Mesenchymal stem cell (in vitro differentiated cells and primary cell): ENCODE measurements around the gene RASGRP4.

Source experiments
- DNase-seq: peaks from one replicate; pipeline ENCODE4 v3.0.0-alpha.2; 2013
- H2AFZ ChIP-seq: one replicate; pipeline ENCODE4 v1.6.1; 2013; ENCODE audit warnings: low read depth, mild to moderate bottlenecking, control low read depth, inconsistent platforms, low read length, moderate library complexity
- H2AK5ac ChIP-seq: 2 replicates; pipeline ENCODE4 v1.6.1; 2013; ENCODE audit warnings: low read length, moderate library complexity, mild to moderate bottlenecking, inconsistent platforms; ENCODE audit not compliant: severe bottlenecking
- H2BK120ac ChIP-seq: one replicate; pipeline ENCODE4 v1.6.1; 2013; ENCODE audit warnings: low read depth, mild to moderate bottlenecking, inconsistent platforms, low read length, moderate library complexity
- H2BK12ac ChIP-seq, 2 experiments: one replicate each; pipeline ENCODE4 v1.6.1; 2013; ENCODE audit warnings: inconsistent platforms in 2 of 2, low read length in 2 of 2, mild to moderate bottlenecking in 2 of 2, moderate library complexity in 2 of 2, control low read depth in 1 of 2
- H2BK15ac ChIP-seq: one replicate; pipeline ENCODE4 v1.6.1; 2013; ENCODE audit warnings: mild to moderate bottlenecking, low read depth, inconsistent platforms; ENCODE audit not compliant: poor library complexity, severe bottlenecking
- H2BK5ac ChIP-seq: 2 replicates; pipeline ENCODE4 v1.6.1; 2013; ENCODE audit warnings: low read depth, mild to moderate bottlenecking, low read length, control low read depth, inconsistent platforms; ENCODE audit not compliant: poor library complexity, severe bottlenecking
- H3K14ac ChIP-seq, 2 experiments: one replicate each; pipeline ENCODE4 v1.6.1; 2013; ENCODE audit warnings: inconsistent platforms in 2 of 2, low read length in 2 of 2, control low read depth in 1 of 2, mild to moderate bottlenecking in 1 of 2, moderate library complexity in 1 of 2
- H3K18ac ChIP-seq, 2 experiments: one replicate each; pipeline ENCODE4 v1.6.1; 2013; ENCODE audit warnings: inconsistent platforms in 2 of 2, low read length in 2 of 2, control low read depth in 1 of 2, low read depth in 1 of 2, mild to moderate bottlenecking in 1 of 2
- H3K23ac ChIP-seq, 2 experiments: one replicate each; pipeline ENCODE4 v1.6.1; 2013; ENCODE audit warnings: inconsistent platforms in 2 of 2, low read length in 2 of 2, mild to moderate bottlenecking in 2 of 2, moderate library complexity in 2 of 2, control low read depth in 1 of 2
- H3K27ac ChIP-seq: 2 replicates; pipeline ENCODE4 v1.5.1; 2013; ENCODE audit warnings: mild to moderate bottlenecking, moderate library complexity, low read length, control low read depth, inconsistent platforms; ENCODE audit not compliant: poor library complexity, severe bottlenecking
- H3K27me3 ChIP-seq, 2 experiments: 2 replicates each; pipeline versions ENCODE4 v1.6.1 to v1.7.0; 2013; ENCODE audit warnings: low read length in 2 of 2, mild to moderate bottlenecking in 2 of 2, moderate library complexity in 2 of 2, control low read depth in 1 of 2, inconsistent platforms in 1 of 2; ENCODE audit not compliant: control insufficient read depth in 1 of 2, insufficient read depth in 1 of 2
- H3K36me3 ChIP-seq, 2 experiments: 2 replicates each; pipeline versions ENCODE4 v1.6.1 to v1.7.0; 2013; ENCODE audit warnings: low read length in 2 of 2, control low read depth in 1 of 2, inconsistent platforms in 1 of 2, low read depth in 1 of 2, mild to moderate bottlenecking in 1 of 2; ENCODE audit not compliant: insufficient read depth in 2 of 2, control insufficient read depth in 1 of 2
- H3K4ac ChIP-seq, 2 experiments: one replicate each; pipeline ENCODE4 v1.6.1; 2013; ENCODE audit warnings: inconsistent platforms in 2 of 2, low read length in 2 of 2, mild to moderate bottlenecking in 2 of 2, moderate library complexity in 2 of 2, control low read depth in 1 of 2, low read depth in 1 of 2
- H3K4me1 ChIP-seq: 2 replicates; pipeline ENCODE4 v1.6.1; 2013; ENCODE audit warnings: low read depth, low read length, control low read depth; ENCODE audit not compliant: control insufficient read depth, insufficient read depth
- H3K4me2 ChIP-seq: 2 replicates; pipeline ENCODE4 v1.6.1; 2013; ENCODE audit warnings: low read length, mild to moderate bottlenecking, inconsistent platforms; ENCODE audit not compliant: poor library complexity, severe bottlenecking
- H3K4me3 ChIP-seq, 2 experiments: 2 replicates each; pipeline versions ENCODE4 v1.5.1 to v1.7.0; 2013; ENCODE audit warnings: low read length in 2 of 2, mild to moderate bottlenecking in 2 of 2, control low read depth in 1 of 2, low read depth in 1 of 2; ENCODE audit not compliant: insufficient read depth in 1 of 2
- H3K79me1 ChIP-seq: replicated peaks from 2 replicates; pipeline ENCODE4 v1.6.1; 2013; ENCODE audit warnings: mild to moderate bottlenecking, control low read depth, low read length, inconsistent platforms; ENCODE audit not compliant: poor library complexity, severe bottlenecking
- H3K9ac ChIP-seq: 2 replicates; pipeline ENCODE4 v1.7.0; 2013; ENCODE audit warnings: mild to moderate bottlenecking, low read length, moderate library complexity
- H3K9me3 ChIP-seq: 2 replicates; pipeline ENCODE4 v1.7.0; 2013; ENCODE audit warnings: mild to moderate bottlenecking, low read length; ENCODE audit not compliant: control insufficient read depth
- H4K8ac ChIP-seq: one replicate; pipeline ENCODE4 v1.6.1; 2013; ENCODE audit warnings: inconsistent platforms, mild to moderate bottlenecking, low read length, moderate library complexity
- H4K91ac ChIP-seq: one replicate; pipeline ENCODE4 v1.6.1; 2013; ENCODE audit warnings: mild to moderate bottlenecking, low read length, inconsistent platforms
- WGBS: methylation state at CpG from one replicate; pipeline ENCODE4 v1.1.7; 2013; ENCODE audit warnings: mixed read lengths; 5-methylcytosine and 5-hydroxymethylcytosine counted together

The RASGRP4 gene

DNA sequence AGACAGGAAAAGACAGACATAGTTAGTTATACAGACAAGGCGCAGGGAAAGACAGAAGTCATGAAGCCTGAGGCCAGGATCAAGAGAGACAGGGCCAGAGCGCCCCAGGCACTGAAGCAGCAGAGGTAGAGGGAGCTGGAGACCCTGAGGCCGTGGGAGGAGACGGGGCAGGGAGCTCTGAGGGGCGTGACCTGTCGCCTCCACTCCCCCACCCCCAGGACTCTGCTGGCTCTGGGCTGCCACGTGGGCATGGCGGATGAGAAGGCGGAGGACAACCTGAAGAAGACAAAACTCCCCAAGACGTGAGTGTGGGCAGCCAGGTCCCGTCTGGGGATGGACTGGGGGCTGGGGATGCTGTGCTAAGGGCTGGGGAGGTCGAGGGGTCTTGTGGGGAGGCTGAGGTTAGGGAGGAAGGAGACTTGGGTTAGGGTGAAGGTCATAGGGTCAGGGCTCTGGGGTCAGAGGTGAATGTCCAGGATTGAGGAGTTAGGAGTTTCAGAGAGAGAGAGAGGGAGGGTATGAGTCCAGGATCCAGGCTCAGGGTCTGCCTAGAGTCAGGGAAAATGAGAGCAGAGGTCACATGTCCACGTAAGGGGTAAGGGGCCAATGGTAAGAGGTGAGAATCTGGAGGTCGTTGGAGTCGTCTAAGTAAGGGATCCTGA lies 38.5 kb upstream of the RASGRP4 start:
- WGBS: 62% methylated on average over 12 of the region's 15 CpGs
- Histone ChIP-seq H3K18ac (no peak overlapping the region), H2BK12ac (no peak overlapping the region), H3K4me1 (no peaks in the 10 kb centered on the region), H3K4me2 (no peak overlapping the region), H2BK120ac (no peak overlapping the region), H2AFZ (no peak overlapping the region), H3K27me3 (no peaks in the 10 kb centered on the region), H2BK5ac (no peak overlapping the region), H3K4ac (no peak overlapping the region), H3K23ac (no peak overlapping the region), H3K79me1 (no peaks in the 10 kb centered on the region), H3K4me3 (no peak overlapping the region), H4K91ac (no peak overlapping the region), H2AK5ac (no peak overlapping the region), H4K8ac (no peak overlapping the region), H3K9ac (no peak overlapping the region), H3K36me3 (no peaks in the 10 kb centered on the region), H3K9me3 (peaks cover 7% of the 10 kb centered on the region), H2BK15ac (no peak overlapping the region), H3K14ac (no peak overlapping the region), H3K27ac (no peak overlapping the region)
- DNase-seq: no peak

DNA sequence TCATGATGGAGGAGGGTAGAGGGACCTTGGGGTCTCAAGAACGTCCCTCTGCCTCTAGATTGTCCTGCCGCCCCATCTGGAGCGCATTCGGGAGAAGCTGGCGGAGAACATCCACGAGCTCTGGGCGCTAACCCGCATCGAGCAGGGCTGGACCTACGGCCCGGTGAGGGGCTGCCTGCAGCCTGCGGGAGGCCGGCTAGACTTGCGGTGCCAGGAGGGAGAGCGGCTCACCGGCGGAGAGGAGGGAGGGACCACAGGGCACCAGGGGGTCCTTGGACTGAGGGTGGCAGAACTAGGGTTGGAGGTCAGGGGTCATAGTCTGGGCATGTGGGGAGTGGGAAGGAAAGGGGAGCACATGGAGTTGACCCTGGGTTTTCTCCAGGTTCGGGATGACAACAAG lies 37.3 kb upstream of the RASGRP4 start:
- Histone ChIP-seq H4K8ac (no peak overlapping the region), H4K91ac (no peak overlapping the region), H2AFZ (no peak overlapping the region)

DNA sequence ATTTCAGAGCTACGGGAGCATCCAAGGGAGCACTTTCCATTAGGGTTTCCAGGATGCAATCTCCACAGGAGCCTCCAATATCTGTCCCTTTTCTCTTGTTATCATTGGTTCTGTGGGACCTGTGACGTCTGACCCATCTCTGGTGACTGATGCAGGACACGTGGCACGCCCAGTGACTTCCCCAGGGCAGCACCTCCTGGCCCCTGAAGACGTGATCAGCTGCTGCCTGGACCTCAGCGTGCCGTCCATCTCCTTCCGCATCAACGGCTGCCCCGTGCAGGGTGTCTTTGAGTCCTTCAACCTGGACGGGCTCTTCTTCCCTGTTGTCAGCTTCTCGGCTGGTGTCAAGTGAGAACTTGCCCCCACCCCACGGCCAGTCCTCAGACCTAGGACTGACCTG lies 33.0 kb upstream of the RASGRP4 start:
- no peak overlapping the region for H2BK5ac ChIP-seq
- no peaks in the 10 kb centered on the region for H3K79me1 ChIP-seq
- no peak overlapping the region for H2AFZ ChIP-seq
- no peak overlapping the region for H3K14ac ChIP-seq
- H3K4me1 ChIP-seq: no peaks in the 10 kb centered on the region
- H3K27ac ChIP-seq: no peak overlapping the region
- no peak overlapping the region for H2BK15ac ChIP-seq
- H3K23ac ChIP-seq: no peak overlapping the region
- WGBS: 77% methylated on average over 13 of the region's 13 CpGs
- no peak overlapping the region for H2BK120ac ChIP-seq
- no peak overlapping the region for H3K4ac ChIP-seq
- no peak overlapping the region for H2AK5ac ChIP-seq
- H3K4me3 ChIP-seq: no peak overlapping the region
- no peaks in the 10 kb centered on the region for H3K9me3 ChIP-seq
- no peak overlapping the region for H3K18ac ChIP-seq
- H3K27me3 ChIP-seq: peaks cover 0 to 8% of the 10 kb centered on the region in 2 experiments
- H4K8ac ChIP-seq: no peak overlapping the region
- DNase-seq: no peak
- H3K9ac ChIP-seq: no peak overlapping the region
- no peak overlapping the region for H3K4me2 ChIP-seq
- H3K36me3 ChIP-seq: no peaks in the 10 kb centered on the region
- H4K91ac ChIP-seq: peak overlapping the region; percentile 23
- no peak overlapping the region for H2BK12ac ChIP-seq

More for the DNA sequence above, 37.3 kb upstream of the RASGRP4 start:
- H3K14ac ChIP-seq: no peak overlapping the region
- no peak for DNase-seq
- H3K4ac ChIP-seq: no peak overlapping the region
- H3K23ac ChIP-seq: no peak overlapping the region
- no peak overlapping the region for H3K4me2 ChIP-seq
- H3K36me3 ChIP-seq: no peaks in the 10 kb centered on the region
- H2BK120ac ChIP-seq: no peak overlapping the region
- no peak overlapping the region for H2BK5ac ChIP-seq
- H2AK5ac ChIP-seq: no peak overlapping the region
- peaks cover 4% of the 10 kb centered on the region for H3K9me3 ChIP-seq
- no peaks in the 10 kb centered on the region for H3K4me1 ChIP-seq
- no peaks in the 10 kb centered on the region for H3K27me3 ChIP-seq
- WGBS: 90% methylated on average over 18 of the region's 18 CpGs
- no peak overlapping the region for H2BK15ac ChIP-seq
- H2BK12ac ChIP-seq: no peak overlapping the region
- H3K18ac ChIP-seq: no peak overlapping the region
- no peaks in the 10 kb centered on the region for H3K79me1 ChIP-seq
- H3K4me3 ChIP-seq: no peak overlapping the region
- no peak overlapping the region for H3K27ac ChIP-seq
- no peak overlapping the region for H3K9ac ChIP-seq

GRCh38 chr19:38457690-38458405 lies 31.8 kb upstream of the RASGRP4 start:
- H3K27ac ChIP-seq: no peak overlapping the region
- no peak overlapping the region for H3K18ac ChIP-seq
- H4K91ac ChIP-seq: no peak overlapping the region
- 87% methylated on average over 15 of the region's 15 CpGs for WGBS
- no peaks in the 10 kb centered on the region for H3K79me1 ChIP-seq
- no peaks in the 10 kb centered on the region for H3K4me1 ChIP-seq
- H3K4ac ChIP-seq: no peak overlapping the region
- no peak overlapping the region for H2BK12ac ChIP-seq
- no peak overlapping the region for H2BK120ac ChIP-seq
- no peak overlapping the region for H2BK15ac ChIP-seq
- H3K9ac ChIP-seq: no peak overlapping the region
- no peaks in the 10 kb centered on the region for H3K9me3 ChIP-seq
- H3K14ac ChIP-seq: no peak overlapping the region
- peaks cover 0 to 8% of the 10 kb centered on the region in 2 experiments for H3K27me3 ChIP-seq
- no peak overlapping the region for H2AK5ac ChIP-seq
- H2AFZ ChIP-seq: no peak overlapping the region
- H3K4me2 ChIP-seq: no peak overlapping the region
- H4K8ac ChIP-seq: no peak overlapping the region
- H3K4me3 ChIP-seq: no peak overlapping the region
- H3K36me3 ChIP-seq: no peaks in the 10 kb centered on the region
- H3K23ac ChIP-seq: no peak overlapping the region
- DNase-seq: no peak
- H2BK5ac ChIP-seq: no peak overlapping the region
